Stimulated activated CD4-positive, alpha-beta T cell treated with anti-CD3 and anti-CD28 coated beads, Interleukin-15, amount 100 ng/mL, for 48 hours (primary cell): Measurements from ENCODE around the gene ZFYVE16.
A peak's percentile ranks its signal among the peaks of the same experiment; 100 is the strongest.
"Not testable (repeated sequence)": the region's sequence is repeated elsewhere in the genome, so short reads cannot be mapped to it uniquely, and the experiment has no call there.

Experiments
- DNase-seq, 2 donors: peaks; one replicate each; pipeline ENCODE4 v3.0.0-alpha.2; 2020; ENCODE audit warnings: low read depth in 2 of 2

Gene ZFYVE16

DNA sequence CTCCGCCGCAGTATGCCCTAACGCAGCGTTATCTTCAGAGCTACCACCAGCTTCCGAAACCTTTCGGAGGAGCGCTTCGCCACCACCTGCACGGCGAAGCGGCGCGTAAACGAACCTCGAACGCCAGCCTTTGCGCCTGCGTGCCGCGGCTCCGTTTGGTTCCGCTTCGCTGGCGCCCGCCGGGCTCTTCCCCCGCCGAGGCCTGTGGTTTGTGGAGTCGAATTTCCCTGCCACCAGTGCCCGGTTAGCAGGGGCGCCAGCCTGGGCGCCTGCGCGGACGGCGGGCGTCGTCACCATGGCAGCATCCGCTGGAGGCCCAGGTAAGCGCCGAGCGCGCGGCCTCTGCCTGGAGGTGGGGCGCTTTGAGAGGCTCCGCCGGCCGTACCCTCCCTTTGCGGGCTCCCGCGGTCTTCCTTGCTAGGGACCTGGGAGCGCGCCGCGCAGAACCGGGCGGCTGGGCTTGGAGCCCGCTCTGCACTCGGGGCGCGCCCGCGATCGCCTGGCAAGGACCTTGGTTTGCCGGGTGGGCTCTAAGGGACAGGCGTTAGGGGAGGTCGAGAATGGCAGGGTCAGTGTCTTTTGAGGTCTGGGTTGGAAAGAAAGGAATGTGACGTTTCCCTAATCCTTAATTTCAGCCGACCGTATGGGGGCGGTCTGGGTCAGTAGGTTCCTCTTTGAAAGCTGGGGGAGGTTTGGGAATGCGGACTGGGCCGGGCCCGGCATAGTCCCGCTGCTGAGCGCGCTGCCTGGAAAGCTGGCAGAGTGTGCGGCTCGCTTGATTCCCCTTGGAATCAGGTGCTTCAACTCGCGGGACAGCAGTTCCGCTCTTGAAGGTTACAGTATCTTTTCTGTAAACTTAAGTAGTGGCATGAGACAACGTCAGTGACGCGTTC, 80.2 kb downstream of the ZFYVE16 start, which contains the start of gene FAM151B:
Gene FAM151B (plus strand): TSS at position 272 of the 893 bp plus-strand sequence. CDS start 24 bp downstream, at position 296.
- peak; percentile 65 to 67 for DNase-seq

GRCh38 chr5:80491296-80491695, 83.4 kb downstream of the ZFYVE16 start:
- no peak for DNase-seq

GRCh38 chr5:80492741-80493140, 84.9 kb downstream of the ZFYVE16 start:
- DNase-seq: no peak

- DNase-seq: not testable (repeated sequence)
Measured at GRCh38 chr5:80493443-80493842, 85.6 kb downstream of the ZFYVE16 start.

GRCh38 chr5:80495891-80496290, 88.0 kb downstream of the ZFYVE16 start:
- no peak for DNase-seq

GRCh38 chr5:80502800-80503199, 94.9 kb downstream of the ZFYVE16 start:
- DNase-seq: no peak

DNA sequence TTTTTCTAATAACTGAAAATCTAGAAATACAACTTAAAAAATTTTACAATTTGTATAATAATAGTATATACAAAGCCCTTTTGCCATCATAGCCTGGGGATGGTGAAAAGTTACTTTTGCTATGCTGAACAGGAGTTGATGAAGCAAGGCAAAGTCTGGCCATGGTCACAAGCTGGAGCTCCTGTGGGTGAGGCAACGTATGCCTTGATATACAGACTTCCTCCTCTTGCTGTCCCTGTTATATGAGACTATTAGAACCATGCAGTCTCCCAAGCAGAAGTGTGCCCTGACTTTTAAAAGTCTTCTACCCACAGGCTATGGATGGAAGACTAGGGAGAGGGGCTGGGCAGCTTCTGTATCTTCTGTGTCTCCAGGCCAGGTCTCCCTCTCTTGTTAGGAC, 95.8 kb downstream of the ZFYVE16 start:
- no peak for DNase-seq

- no peak for DNase-seq
Measured at GRCh38 chr5:80504833-80505232, 97.0 kb downstream of the ZFYVE16 start.

DNA sequence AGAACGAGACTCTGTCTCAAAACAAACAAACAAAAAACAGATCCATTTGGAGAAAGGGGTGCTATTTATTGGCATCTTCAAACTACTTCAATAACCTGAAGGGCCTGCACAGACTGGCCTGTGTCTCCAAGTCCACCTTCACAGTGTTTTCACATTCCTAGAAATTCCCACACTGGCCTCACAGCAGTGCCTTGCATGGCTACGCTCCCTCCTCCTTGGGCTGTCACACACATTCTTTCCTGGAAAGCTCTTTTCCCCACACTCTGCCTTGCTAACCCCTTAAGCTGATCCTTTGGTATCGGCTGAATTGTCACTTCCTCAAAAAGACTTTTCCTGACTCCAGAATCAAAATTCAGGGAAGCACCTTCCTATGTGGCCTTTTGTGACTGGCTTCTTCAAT, 99.8 kb downstream of the ZFYVE16 start:
- no peak for DNase-seq

DNA sequence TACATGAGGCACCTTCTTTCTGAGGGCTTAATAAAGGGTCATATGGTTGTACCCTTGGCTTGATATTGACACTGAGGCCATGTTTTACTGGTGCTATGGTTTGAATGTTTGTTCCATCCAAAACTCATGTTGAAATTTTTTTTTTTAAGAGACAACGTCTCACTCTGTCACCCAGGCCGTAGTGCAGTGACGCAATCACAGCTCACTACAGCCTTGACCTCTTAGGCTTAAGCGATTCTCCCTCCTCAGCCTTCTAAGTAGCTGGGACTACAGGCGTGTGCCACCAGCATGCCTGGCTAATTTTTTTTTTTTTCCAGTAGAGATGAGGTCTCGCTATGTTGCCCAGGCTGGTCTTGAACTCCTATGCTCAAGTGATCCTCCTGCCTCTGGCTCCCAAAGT, 101.0 kb downstream of the ZFYVE16 start:
- no peak for DNase-seq

DNA sequence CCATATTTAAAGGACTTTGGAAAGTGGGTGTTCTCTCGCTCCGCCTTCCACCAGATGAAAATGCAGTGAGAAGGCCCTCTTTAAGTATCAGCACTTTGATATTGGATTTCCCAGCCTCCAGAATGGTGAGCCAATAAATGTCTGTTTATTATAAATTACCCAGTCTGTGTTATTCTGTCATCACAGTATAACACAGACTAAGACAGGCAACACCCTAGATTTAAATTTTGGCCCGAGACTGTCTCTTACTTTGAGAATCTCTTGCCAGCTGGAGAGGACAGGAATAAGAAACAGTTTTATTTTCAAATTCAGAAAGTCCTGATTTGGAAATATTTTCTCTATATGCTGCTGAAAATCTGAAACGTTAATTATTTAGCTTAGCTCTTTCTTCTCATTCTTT, 101.5 kb downstream of the ZFYVE16 start:
- no peak for DNase-seq

DNA sequence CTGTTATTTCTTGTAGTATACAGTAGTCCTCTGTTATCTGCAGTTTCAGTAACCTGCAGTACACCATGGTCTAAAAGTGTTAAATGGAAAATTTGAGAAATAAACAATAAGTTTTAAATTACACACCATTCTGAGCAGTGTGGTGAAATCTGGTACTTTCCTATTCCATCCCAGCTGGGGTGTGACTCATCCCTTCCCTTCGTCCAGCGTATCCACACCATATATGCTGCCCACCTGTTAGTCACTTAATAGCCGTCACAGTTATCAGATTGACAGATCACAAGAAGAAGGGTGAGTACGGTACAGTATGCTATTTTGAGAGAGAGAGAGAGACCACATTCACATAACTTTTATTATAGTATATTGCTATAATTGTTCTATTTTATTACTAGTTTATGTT, 109.0 kb downstream of the ZFYVE16 start:
- peak; percentile 5 to 9 for DNase-seq
